Stimulated activated memory B cell treated with anti-CD40 and anti-IgM and Interleukin-4, amounts not matched to agents 10 μg/mL and 1 μg/mL and 100 μg/mL, for 72 hours (primary cell): ENCODE measurements around the gene GABARAPL1.

Source experiments
- ATAC-seq: fragments of 150-1000 bp; cut with Tn5 transposase; 2 replicates; pipeline ENCODE4 v1.10.0; 2021
- H3K27ac Mint-ChIP-seq: one replicate; pipeline ENCODE4 v1.8.0; 2022; ENCODE audit warnings: mild to moderate bottlenecking, mixed read lengths
- H3K27me3 Mint-ChIP-seq: one replicate; pipeline ENCODE4 v1.8.0; 2022; ENCODE audit warnings: mixed read lengths
- H3K36me3 Mint-ChIP-seq: one replicate; pipeline ENCODE4 v1.8.0; 2022; ENCODE audit warnings: mixed read lengths
- H3K4me1 Mint-ChIP-seq: one replicate; pipeline ENCODE4 v1.8.0; 2022; ENCODE audit warnings: mixed read lengths
- H3K4me3 Mint-ChIP-seq: one replicate; pipeline ENCODE4 v1.8.0; 2022; ENCODE audit warnings: mild to moderate bottlenecking, moderate library complexity, mixed read lengths
- H3K9me3 Mint-ChIP-seq: one replicate; pipeline ENCODE4 v1.8.0; 2022; ENCODE audit warnings: mixed read lengths

Gene GABARAPL1

GRCh38 chr12:10212739-10213131 lies at the start of gene GABARAPL1:
GABARAPL1 (plus strand) TSS chr12:10212877; CDS start chr12:10213130, 253 bp downstream.
- Mint-ChIP-seq H3K27ac (peak within 1 kb of the TSS; percentile 81), H3K4me1 (peaks cover 23% of the 10 kb centered on the region), H3K4me3 (peak within 1 kb of the TSS; percentile 92), H3K9me3 (peaks cover 2% of the 10 kb centered on the region), H3K27me3 (peaks cover 29% of the 10 kb centered on the region), H3K36me3 (no peaks in the 10 kb centered on the region)
- ATAC-seq, result peak; percentile 86

DNA sequence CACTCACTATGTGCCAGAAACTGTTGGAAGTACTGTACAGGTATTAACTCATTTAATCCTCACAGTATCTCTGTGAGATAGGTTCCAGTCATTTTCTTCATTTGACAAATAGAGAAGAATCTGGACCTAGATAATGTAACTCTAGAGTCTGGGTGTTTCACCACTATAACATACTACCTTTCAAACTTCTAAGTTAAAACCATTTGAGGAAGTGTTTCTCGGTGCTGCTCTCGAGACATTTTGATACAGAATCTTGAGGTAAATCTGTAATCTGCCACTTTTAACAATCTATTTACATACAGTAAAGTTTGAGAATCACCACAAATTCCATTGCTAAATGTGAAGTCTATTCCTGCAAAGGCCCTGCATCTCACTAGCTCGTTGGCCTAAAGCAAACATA lies 49.6 kb upstream of the GABARAPL1 start:
- no peaks in the 10 kb centered on the region for H3K36me3 Mint-ChIP-seq
- no peak for ATAC-seq
- H3K27me3 Mint-ChIP-seq, result peaks cover 20% of the 10 kb centered on the region
- H3K4me1 Mint-ChIP-seq, result peaks cover 13% of the 10 kb centered on the region
- no peak overlapping the region for H3K27ac Mint-ChIP-seq
- H3K4me3 Mint-ChIP-seq, result no peak overlapping the region
- no peaks in the 10 kb centered on the region for H3K9me3 Mint-ChIP-seq

GRCh38 chr12:10165421-10165820 lies 47.3 kb upstream of the GABARAPL1 start:
- no peaks in the 10 kb centered on the region for H3K36me3 Mint-ChIP-seq
- H3K27me3 Mint-ChIP-seq, result peaks cover 20% of the 10 kb centered on the region
- H3K4me3 Mint-ChIP-seq, result no peak overlapping the region
- ATAC-seq, result no peak
- H3K4me1 Mint-ChIP-seq, result peaks cover 7% of the 10 kb centered on the region
- no peaks in the 10 kb centered on the region for H3K9me3 Mint-ChIP-seq
- no peak overlapping the region for H3K27ac Mint-ChIP-seq

- Mint-ChIP-seq H3K4me3 (no peak overlapping the region), H3K9me3 (no peaks in the 10 kb centered on the region), H3K27ac (no peak overlapping the region), H3K36me3 (no peaks in the 10 kb centered on the region), H3K27me3 (peaks cover 32% of the 10 kb centered on the region), H3K4me1 (no peaks in the 10 kb centered on the region)
- ATAC-seq, result no peak
Measured at GRCh38 chr12:10167599-10167998, 45.1 kb upstream of the GABARAPL1 start.

GRCh38 chr12:10169104-10169503 lies 43.6 kb upstream of the GABARAPL1 start:
- no peak for ATAC-seq
- no peak overlapping the region for H3K4me3 Mint-ChIP-seq
- no peaks in the 10 kb centered on the region for H3K9me3 Mint-ChIP-seq
- no peak overlapping the region for H3K27ac Mint-ChIP-seq
- no peaks in the 10 kb centered on the region for H3K4me1 Mint-ChIP-seq
- no peaks in the 10 kb centered on the region for H3K36me3 Mint-ChIP-seq
- H3K27me3 Mint-ChIP-seq, result peaks cover 43% of the 10 kb centered on the region

- no peaks in the 10 kb centered on the region for H3K9me3 Mint-ChIP-seq
- no peak overlapping the region for H3K27ac Mint-ChIP-seq
- H3K27me3 Mint-ChIP-seq, result peaks cover 50% of the 10 kb centered on the region
- no peaks in the 10 kb centered on the region for H3K4me1 Mint-ChIP-seq
- H3K36me3 Mint-ChIP-seq, result no peaks in the 10 kb centered on the region
- no peak overlapping the region for H3K4me3 Mint-ChIP-seq
- ATAC-seq, result no peak
Measured at GRCh38 chr12:10170216-10170615, 42.5 kb upstream of the GABARAPL1 start.

GRCh38 chr12:10171973-10172728 lies 40.5 kb upstream of the GABARAPL1 start, which contains the start of gene OLR1:
OLR1 (minus strand) TSS chr12:10172132; CDS start chr12:10172077, 55 bp downstream.
- Mint-ChIP-seq H3K9me3 (no peaks in the 10 kb centered on the region), H3K4me3 (no peak within 1 kb of the TSS), H3K4me1 (no peaks in the 10 kb centered on the region), H3K36me3 (no peaks in the 10 kb centered on the region), H3K27ac (no peak within 1 kb of the TSS), H3K27me3 (peaks cover 45% of the 10 kb centered on the region)
- no peak for ATAC-seq

GRCh38 chr12:10174986-10175614 lies 37.6 kb upstream of the GABARAPL1 start:
- Mint-ChIP-seq H3K9me3 (no peaks in the 10 kb centered on the region), H3K36me3 (no peaks in the 10 kb centered on the region), H3K4me1 (no peaks in the 10 kb centered on the region), H3K27me3 (peaks cover 68% of the 10 kb centered on the region), H3K27ac (no peak overlapping the region), H3K4me3 (no peak overlapping the region)
- no peak for ATAC-seq

- Mint-ChIP-seq H3K9me3 (no peaks in the 10 kb centered on the region), H3K27ac (no peak overlapping the region), H3K27me3 (peaks cover 74% of the 10 kb centered on the region), H3K4me1 (no peaks in the 10 kb centered on the region), H3K36me3 (no peaks in the 10 kb centered on the region), H3K4me3 (no peak overlapping the region)
- no peak for ATAC-seq
Measured at GRCh38 chr12:10175846-10176636, 36.6 kb upstream of the GABARAPL1 start.

- Mint-ChIP-seq H3K9me3 (no peaks in the 10 kb centered on the region), H3K4me3 (no peak within 1 kb of the TSS), H3K36me3 (no peaks in the 10 kb centered on the region), H3K27ac (no peak within 1 kb of the TSS), H3K4me1 (no peaks in the 10 kb centered on the region), H3K27me3 (peaks cover 65% of the 10 kb centered on the region)
- no peak for ATAC-seq
Measured at GRCh38 chr12:10178821-10179220, 33.9 kb upstream of the GABARAPL1 start, which contains the start of gene TMEM52B. TMEM52B (plus strand) TSS chr12:10179032; CDS start chr12:10179575, 543 bp downstream.

- Mint-ChIP-seq H3K27ac (no peak overlapping the region), H3K4me1 (no peaks in the 10 kb centered on the region), H3K36me3 (no peaks in the 10 kb centered on the region), H3K4me3 (no peak overlapping the region), H3K27me3 (peaks cover 65% of the 10 kb centered on the region), H3K9me3 (no peaks in the 10 kb centered on the region)
- no peak for ATAC-seq
Measured at GRCh38 chr12:10179776-10180181, 32.9 kb upstream of the GABARAPL1 start.

GRCh38 chr12:10182354-10183049 lies 30.2 kb upstream of the GABARAPL1 start:
- Mint-ChIP-seq H3K36me3 (no peaks in the 10 kb centered on the region), H3K27me3 (peaks cover 54% of the 10 kb centered on the region), H3K4me3 (no peak overlapping the region), H3K4me1 (peaks cover 6% of the 10 kb centered on the region), H3K27ac (no peak overlapping the region), H3K9me3 (no peaks in the 10 kb centered on the region)
- no peak for ATAC-seq

- no peak overlapping the region for H3K4me3 Mint-ChIP-seq
- H3K27ac Mint-ChIP-seq, result no peak overlapping the region
- no peak for ATAC-seq
- no peaks in the 10 kb centered on the region for H3K36me3 Mint-ChIP-seq
- H3K9me3 Mint-ChIP-seq, result no peaks in the 10 kb centered on the region
- H3K4me1 Mint-ChIP-seq, result peaks cover 6% of the 10 kb centered on the region
- H3K27me3 Mint-ChIP-seq, result peaks cover 56% of the 10 kb centered on the region
Measured at GRCh38 chr12:10184261-10184843, 28.3 kb upstream of the GABARAPL1 start.

DNA sequence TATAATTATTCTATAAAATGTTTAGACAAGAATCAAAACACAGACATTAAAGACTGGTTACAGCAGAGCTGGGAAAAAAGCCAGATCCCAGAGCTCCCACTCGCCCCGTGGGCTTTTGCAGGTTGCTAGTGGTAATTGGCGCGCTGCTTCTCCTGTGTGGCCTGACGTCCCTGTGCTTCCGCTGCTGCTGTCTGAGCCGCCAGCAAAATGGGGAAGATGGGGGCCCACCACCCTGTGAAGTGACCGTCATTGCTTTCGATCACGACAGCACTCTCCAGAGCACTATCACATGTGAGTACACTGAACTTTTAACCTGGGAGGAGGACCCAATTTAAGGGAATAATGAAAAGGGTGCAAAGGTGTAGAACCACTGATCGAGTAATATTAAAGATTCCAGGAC lies 26.4 kb upstream of the GABARAPL1 start:
- H3K27me3 Mint-ChIP-seq, result peaks cover 60% of the 10 kb centered on the region
- H3K9me3 Mint-ChIP-seq, result no peaks in the 10 kb centered on the region
- H3K4me1 Mint-ChIP-seq, result peaks cover 6% of the 10 kb centered on the region
- H3K27ac Mint-ChIP-seq, result no peak overlapping the region
- H3K4me3 Mint-ChIP-seq, result no peak overlapping the region
- peak; percentile 60 for ATAC-seq
- H3K36me3 Mint-ChIP-seq, result no peaks in the 10 kb centered on the region
